ENCODE data around the gene KLF4.

DNA sequence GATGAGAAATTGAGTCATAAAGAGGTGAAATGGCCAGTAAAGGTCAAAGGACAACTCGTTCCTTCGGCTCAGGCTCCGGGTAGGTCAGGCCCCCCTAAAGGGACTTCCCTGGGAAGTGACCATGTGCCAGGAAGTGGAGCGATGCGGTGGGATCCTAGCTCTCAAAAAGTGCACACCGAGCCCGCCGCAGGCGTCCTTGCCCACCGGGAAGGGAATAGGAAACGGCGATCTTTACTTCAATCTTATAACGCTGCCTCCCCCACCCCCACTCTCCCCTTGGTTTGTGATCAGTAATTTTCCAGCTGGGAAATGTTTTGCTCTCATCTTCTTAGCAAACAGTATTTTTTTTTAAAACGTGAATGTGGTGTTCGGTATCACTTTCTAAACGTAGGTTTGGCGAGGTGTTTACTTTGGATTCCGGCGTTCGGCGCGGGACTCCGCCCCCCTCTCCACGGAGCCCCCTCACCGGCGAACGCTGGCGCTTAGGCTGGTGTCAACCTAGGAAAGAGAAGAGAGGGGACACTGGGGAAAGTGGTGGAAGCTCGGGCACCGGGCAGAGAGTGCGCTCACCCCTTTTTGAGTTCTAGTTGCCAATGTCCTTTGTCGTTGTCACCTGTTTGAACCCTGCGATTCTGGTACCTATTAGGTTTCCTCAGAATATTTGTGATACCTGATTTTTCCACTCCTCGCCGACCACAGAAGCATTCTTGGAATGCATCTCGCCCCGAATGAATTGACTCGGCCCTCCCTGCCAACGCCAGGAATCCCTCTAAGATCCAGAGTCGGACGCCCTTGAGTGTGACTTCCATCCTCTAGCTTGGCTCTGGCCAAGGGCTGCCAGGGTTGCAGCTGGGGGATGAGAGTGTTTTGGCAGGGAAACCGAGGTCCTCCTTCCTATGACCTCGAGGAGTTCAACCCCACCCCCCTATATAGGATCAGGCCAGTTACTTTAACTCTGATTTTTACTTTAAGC lies 1.8 kb upstream of the KLF4 start:
- TF ChIP-seq, protein P1, sequence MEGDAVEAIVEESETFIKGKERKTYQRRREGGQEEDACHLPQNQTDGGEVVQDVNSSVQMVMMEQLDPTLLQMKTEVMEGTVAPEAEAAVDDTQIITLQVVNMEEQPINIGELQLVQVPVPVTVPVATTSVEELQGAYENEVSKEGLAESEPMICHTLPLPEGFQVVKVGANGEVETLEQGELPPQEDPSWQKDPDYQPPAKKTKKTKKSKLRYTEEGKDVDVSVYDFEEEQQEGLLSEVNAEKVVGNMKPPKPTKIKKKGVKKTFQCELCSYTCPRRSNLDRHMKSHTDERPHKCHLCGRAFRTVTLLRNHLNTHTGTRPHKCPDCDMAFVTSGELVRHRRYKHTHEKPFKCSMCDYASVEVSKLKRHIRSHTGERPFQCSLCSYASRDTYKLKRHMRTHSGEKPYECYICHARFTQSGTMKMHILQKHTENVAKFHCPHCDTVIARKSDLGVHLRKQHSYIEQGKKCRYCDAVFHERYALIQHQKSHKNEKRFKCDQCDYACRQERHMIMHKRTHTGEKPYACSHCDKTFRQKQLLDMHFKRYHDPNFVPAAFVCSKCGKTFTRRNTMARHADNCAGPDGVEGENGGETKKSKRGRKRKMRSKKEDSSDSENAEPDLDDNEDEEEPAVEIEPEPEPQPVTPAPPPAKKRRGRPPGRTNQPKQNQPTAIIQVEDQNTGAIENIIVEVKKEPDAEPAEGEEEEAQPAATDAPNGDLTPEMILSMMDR (IDR thresholded peaks at IDR 0.05), result no peak
- TF ChIP-seq, protein P2, sequence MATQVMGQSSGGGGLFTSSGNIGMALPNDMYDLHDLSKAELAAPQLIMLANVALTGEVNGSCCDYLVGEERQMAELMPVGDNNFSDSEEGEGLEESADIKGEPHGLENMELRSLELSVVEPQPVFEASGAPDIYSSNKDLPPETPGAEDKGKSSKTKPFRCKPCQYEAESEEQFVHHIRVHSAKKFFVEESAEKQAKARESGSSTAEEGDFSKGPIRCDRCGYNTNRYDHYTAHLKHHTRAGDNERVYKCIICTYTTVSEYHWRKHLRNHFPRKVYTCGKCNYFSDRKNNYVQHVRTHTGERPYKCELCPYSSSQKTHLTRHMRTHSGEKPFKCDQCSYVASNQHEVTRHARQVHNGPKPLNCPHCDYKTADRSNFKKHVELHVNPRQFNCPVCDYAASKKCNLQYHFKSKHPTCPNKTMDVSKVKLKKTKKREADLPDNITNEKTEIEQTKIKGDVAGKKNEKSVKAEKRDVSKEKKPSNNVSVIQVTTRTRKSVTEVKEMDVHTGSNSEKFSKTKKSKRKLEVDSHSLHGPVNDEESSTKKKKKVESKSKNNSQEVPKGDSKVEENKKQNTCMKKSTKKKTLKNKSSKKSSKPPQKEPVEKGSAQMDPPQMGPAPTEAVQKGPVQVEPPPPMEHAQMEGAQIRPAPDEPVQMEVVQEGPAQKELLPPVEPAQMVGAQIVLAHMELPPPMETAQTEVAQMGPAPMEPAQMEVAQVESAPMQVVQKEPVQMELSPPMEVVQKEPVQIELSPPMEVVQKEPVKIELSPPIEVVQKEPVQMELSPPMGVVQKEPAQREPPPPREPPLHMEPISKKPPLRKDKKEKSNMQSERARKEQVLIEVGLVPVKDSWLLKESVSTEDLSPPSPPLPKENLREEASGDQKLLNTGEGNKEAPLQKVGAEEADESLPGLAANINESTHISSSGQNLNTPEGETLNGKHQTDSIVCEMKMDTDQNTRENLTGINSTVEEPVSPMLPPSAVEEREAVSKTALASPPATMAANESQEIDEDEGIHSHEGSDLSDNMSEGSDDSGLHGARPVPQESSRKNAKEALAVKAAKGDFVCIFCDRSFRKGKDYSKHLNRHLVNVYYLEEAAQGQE (IDR thresholded peaks at IDR 0.05; ENCODE audit: insufficient read depth in 1 of 2, low read depth in 2 of 2, low read length in 1 of 2), result no peak
- TF ChIP-seq POLR2AphosphoS5 (IDR thresholded peaks at IDR 0.05; ENCODE audit: low read depth, low read length) (no peak), TCF7L2 (IDR thresholded peaks at IDR 0.05; ENCODE audit: low read depth, low read length) (no peak), SIN3A (IDR thresholded peaks at IDR 0.05; ENCODE audit: borderline replicate concordance, insufficient read depth, low read depth, low read length) (no peak)

All from Panc1 (cell line).